Caki2 (cell line): ENCODE data around the gene SRBD1. TPM values are rescaled to one million over a fixed set of nuclear protein-coding genes. Genes with fewer than 3 reads are reported as not detected.
A peak's percentile ranks its signal among the peaks of the same experiment; 100 is the strongest.

Experiments used
- DNase-seq: peaks from one replicate; pipeline ENCODE4 v3.0.0-alpha.2; 2015; ENCODE audit warnings: low read depth
- in situ Hi-C: cut with HindIII; loops from 2 replicates; pipeline ENCODE4 v1.10.0; 2016; ENCODE audit warnings: low sequenced_read_pairs, low pct_unique_long_range_greater_than_20kb, mixed read lengths
- total RNA-seq: library from RNA; depleted of rRNA; stranded (reverse); fragments of >200 nt; shearing (Covaris generic); gene quantifications from 2 replicates; pipeline ENCODE4 v1.2.3, GENCODE V29; 2014; ENCODE audit warnings: low replicate concordance

The SRBD1 gene
- total RNA-seq, 1 experiment from 2014 or later, result 4.7 TPM

- in situ Hi-C loops, result no loop called here
- DNase-seq, result no peak
Measured at GRCh38 chr2:45643095-45643494, 32.0 kb upstream of the SRBD1 start.

DNA sequence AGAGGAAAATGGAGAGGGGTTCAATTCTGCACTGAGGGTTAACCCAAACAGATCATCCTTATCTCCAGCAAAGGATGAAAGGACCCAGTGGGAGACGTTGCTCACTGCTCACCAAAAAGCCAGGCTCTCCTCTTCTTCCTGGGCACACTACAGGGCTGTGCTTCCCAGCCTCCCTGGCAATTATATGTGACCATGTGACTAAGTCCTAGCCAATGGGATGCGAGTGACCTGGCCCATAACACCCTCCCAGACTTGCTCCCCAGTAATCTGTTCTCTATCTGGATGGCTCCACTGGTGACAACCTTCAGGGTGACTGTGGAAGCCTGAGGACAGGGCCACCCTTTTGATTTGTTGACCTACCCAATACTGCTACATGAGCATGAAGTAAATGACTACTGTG, 29.5 kb upstream of the SRBD1 start:
- in situ Hi-C loops, result no loop called here
- DNase-seq, result no peak

GRCh38 chr2:45637440-45637839, 26.4 kb upstream of the SRBD1 start:
- no peak for DNase-seq
- in situ Hi-C loops, result no loop called here

GRCh38 chr2:45636008-45636407, 24.9 kb upstream of the SRBD1 start:
- in situ Hi-C loops, result no loop called here
- DNase-seq, result no peak

DNA sequence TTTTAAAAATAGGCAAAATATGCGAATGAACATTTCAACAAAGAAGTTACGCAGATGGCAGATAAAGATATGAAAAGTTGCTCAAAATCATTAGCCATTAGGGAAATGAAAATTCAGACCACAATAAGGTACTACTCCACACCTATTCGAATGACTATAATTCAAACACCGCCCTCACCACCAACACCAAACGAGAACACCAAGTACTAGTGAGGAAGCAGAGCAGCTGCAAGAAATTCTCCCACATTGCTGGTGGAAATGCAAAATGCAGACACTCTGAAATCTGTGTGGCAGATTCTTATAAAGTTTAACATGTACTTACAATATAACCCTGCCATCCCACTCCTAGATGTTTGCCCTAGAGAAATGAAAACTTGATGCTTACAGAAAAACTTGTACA, 23.2 kb upstream of the SRBD1 start:
- DNase-seq, result no peak
- in situ Hi-C loops, result no loop called here

GRCh38 chr2:45631955-45632354, 20.9 kb upstream of the SRBD1 start:
- in situ Hi-C loops, result no loop called here
- DNase-seq, result no peak

DNA sequence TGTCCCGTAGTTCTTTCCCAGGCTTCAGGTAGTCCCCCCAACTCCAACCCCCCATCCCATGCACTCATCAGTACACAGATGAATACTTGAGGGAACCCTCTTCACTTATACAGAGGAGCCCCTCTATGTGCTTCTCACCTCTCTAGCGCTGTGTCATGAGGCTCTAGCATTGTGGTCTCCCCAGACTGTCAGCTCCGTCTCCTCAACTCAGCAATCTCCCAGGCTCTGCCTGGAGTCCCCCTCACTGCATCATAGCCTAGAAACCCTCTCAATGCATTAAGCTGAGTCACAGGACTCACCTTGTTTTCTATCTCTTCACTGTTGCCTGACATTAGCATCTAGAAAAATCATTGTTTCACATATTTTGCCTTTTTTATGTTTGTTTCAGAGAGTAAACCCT, 20.3 kb upstream of the SRBD1 start:
- in situ Hi-C loops, result no loop called here
- no peak for DNase-seq

DNA sequence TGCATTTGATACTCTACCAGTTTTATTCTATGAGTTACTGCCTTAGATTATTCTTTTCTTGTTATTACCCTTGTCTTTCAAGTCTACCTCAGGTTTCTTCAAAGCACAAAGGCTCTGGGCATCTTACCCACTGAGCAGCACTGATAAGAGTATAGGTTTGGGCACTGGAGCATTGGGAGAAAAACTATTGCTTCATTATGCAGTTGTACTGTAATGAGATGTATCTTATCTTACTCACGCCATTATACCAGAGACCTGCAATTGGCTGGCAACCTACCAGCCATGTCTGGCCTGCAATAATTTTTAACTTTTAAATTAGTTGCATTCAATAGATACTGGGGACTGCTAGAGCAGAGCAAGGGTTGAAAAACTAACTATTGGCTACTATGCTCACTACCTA, 18.9 kb upstream of the SRBD1 start:
- in situ Hi-C loops, result no loop called here
- DNase-seq, result no peak

DNA sequence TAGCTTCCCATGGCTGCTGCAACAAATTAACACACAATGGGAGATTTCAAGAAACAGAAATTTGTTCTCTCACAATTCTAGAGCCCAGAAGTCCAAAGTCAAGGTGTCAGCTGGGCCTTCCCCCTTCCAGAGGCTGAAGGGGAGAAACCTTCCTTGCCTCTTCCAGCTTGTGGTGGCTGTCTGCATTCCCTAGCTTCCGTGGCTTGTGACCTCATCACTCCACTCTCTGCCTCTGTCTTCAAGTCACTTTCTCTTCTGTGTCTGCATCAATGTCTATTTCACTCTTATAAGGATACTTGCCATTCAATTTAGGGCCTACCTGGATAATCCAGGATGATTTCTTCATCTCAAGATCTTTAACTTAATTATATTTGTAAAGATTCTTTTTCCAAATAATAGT, 16.8 kb upstream of the SRBD1 start:
- no peak for DNase-seq
- in situ Hi-C loops, result no loop called here

DNA sequence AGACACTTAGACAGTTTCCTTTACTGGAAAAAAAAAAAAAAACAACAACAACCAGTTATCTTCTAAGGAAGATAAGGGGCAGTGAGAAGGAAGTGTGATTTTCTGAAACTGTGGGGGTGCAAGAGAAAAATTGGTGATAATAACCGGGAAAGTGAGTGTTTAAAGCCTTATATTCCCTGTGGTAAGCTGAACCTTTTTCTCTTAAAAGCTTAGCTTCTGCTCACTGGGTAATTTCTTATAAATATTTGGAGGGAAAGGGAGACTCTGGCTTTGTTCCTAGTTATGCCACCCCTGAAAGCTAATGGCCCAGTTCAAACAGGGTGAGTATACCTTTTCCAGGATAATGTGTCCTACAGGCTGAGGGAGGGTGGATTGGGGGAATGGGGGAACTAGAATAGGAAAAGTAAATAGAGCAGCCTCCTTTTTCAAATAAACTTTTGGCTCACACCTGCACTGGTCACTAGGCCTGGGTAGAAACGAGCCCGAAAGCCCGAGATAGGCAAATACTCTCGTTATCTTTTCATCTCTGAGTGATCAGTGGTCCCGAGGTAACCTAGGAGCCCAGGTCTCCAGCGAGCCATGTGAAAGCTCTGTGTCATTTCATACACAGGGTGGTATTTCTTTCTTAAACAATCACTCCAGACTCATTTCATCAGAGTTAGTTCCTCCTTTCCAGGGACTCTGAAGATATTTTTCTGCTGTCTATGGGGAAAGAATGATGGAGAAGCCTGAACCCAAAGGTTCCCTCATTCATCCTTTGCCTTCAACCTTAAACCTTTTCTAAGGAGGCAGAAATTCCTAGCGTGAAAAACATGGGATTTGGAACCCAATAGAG, 15.5 kb upstream of the SRBD1 start:
- in situ Hi-C loops, result no loop called here

DNA sequence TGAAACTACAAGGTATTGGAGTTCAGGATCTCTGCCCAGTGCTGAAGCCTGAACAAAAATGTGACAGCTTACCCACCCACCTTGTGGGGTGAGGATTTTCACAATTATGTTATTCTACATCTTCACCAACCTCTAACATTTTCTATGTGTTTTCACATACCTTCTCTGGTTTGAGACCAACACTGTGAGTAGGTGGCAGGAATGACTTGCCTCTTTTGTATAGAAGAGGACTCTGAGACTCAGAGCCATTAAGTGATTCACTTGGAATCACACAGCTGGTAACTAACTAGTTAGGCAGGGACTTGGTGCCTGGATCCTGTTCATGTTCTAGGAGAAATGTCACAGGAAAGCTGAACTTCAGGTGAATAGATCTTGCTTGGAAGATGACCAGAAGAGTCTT, 14.8 kb upstream of the SRBD1 start:
- in situ Hi-C loops, result no loop called here
- DNase-seq, result no peak

More for the DNA sequence above, 15.5 kb upstream of the SRBD1 start:
- DNase-seq, result no peak

- in situ Hi-C loops, result no loop called here
- no peak for DNase-seq
Measured at GRCh38 chr2:45623098-45623497, 12.0 kb upstream of the SRBD1 start.

DNA sequence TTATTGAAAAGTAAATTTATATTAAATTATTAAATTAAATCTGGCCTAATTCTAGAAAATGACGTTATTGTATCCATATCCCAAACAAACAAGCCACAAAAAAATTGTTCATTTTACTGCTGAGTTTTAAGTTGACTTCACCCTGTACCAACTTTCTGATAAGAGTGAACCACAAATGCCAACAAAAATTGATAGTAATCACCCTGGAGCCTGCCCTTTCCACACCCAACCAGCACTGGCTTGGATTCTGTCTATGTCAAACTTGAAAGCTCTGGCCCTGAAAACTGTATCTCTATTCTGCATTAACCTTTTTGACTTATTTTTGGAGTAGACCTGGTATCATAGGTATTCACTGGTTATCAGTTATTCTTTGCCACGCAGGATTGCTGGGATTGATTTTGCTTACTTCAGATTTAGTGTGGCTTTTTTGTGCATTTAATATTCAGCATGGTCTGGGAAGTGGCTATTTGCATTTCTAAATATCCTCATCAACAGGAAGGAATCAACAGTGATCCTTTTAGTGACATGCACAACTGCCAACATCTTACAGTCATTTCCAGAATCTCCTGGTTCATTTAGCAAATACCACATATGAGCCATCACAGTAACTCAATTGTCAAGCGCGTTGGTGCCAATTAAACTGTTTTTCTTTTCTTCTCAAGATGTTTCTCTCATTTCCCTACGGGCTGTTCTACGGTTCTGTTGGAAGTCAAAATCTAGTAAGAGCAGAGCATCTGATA, 11.4 kb upstream of the SRBD1 start:
- DNase-seq, result no peak
- in situ Hi-C loops, result no loop called here

GRCh38 chr2:45617496-45617895, 6.4 kb upstream of the SRBD1 start:
- DNase-seq, result no peak
- in situ Hi-C loops, result no loop called here

DNA sequence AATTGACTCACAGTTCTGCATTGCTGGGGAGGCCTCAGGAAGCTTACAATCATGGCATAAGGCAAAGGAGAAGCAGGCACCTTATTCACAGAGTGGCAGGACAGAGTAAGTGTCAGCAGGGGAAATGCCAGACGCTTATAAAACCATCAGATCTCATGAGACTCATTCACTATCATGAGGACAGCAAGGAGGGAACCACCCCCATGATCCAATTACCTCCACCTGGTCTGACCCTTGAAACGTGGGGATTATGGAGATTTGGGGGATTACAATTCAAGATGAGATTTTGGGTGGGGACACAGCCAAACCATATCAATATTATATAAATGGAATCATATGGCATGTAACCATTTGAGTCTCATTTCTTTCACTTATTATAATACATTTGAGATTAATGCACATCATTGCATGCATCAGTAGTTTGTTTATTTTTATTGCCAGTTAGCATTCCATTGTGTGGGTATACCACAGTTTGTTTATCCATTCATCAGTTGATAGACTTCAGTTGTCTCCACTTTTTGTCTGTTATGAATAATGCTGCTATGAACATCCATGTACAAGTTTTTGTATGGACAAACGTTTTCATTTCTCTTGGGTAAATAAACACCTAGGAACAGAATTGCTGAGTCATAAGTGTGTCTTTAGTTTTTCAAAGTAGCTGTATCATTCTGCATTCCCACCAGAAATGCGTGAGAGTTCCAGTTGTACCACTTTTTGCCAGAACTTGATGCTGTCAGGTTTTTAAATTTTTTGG, 5.8 kb upstream of the SRBD1 start:
- in situ Hi-C loops, result no loop called here
- peak; percentile 79 for DNase-seq

- DNase-seq, result no peak
- in situ Hi-C loops, result no loop called here
Measured at GRCh38 chr2:45614871-45615415, 3.9 kb upstream of the SRBD1 start.

- in situ Hi-C loops, result no loop called here
- DNase-seq, result no peak
Measured at GRCh38 chr2:45614330-45614729, 3.3 kb upstream of the SRBD1 start.

GRCh38 chr2:45612731-45613130, 1.7 kb upstream of the SRBD1 start:
- in situ Hi-C loops, result no loop called here
- no peak for DNase-seq

- in situ Hi-C loops, result no loop called here
Measured at GRCh38 chr2:45612285-45612684, 1.2 kb upstream of the SRBD1 start.

More at GRCh38 chr2:45612285-45612684, 1.2 kb upstream of the SRBD1 start:
- DNase-seq, result peak; percentile 63
